OCI-M2 (cell line): ENCODE data around the gene CCDC54.
"Not testable (repeated sequence)": the region's sequence is repeated elsewhere in the genome, so short reads cannot be mapped to it uniquely, and the experiment has no call there.

ENCODE experiments used
- DNase-seq: peaks from one replicate; lab custom pipeline; 2025; ENCODE audit not compliant: unreplicated experiment; lab: John Stamatoyannopoulos, UW

Gene CCDC54

GRCh38 chr3:107377151-107377550, at the start of gene CCDC54:
Gene CCDC54, plus strand, starts transcription at chr3:107377439. Its CDS starts 149 bp downstream, at chr3:107377588.
- DNase-seq: no peak

GRCh38 chr3:107328069-107328468, 49.2 kb upstream of the CCDC54 start:
- DNase-seq: no peak

- no peak for DNase-seq
Observed at GRCh38 chr3:107329088-107329487, 48.2 kb upstream of the CCDC54 start.

- not testable (repeated sequence) for DNase-seq
Observed at GRCh38 chr3:107339690-107340089, 37.5 kb upstream of the CCDC54 start.

GRCh38 chr3:107344722-107345121, 32.5 kb upstream of the CCDC54 start:
- no peak for DNase-seq

- DNase-seq: no peak
Observed at GRCh38 chr3:107345822-107346405, 31.3 kb upstream of the CCDC54 start.

- peak; percentile 29 for DNase-seq
Observed at GRCh38 chr3:107346564-107346963, 30.7 kb upstream of the CCDC54 start.

GRCh38 chr3:107347751-107348150, 29.5 kb upstream of the CCDC54 start:
- DNase-seq: no peak

- DNase-seq: no peak
Observed at GRCh38 chr3:107356706-107357105, 20.5 kb upstream of the CCDC54 start.

GRCh38 chr3:107361633-107362032, 15.6 kb upstream of the CCDC54 start:
- no peak for DNase-seq

GRCh38 chr3:107365051-107365450, 12.2 kb upstream of the CCDC54 start:
- DNase-seq: no peak

GRCh38 chr3:107366766-107367165, 10.5 kb upstream of the CCDC54 start:
- no peak for DNase-seq

- DNase-seq: no peak
Observed at GRCh38 chr3:107367353-107367752, 9.9 kb upstream of the CCDC54 start.

- no peak for DNase-seq
Observed at GRCh38 chr3:107368654-107369398, 8.4 kb upstream of the CCDC54 start.

- no peak for DNase-seq
Observed at GRCh38 chr3:107369791-107370190, 7.4 kb upstream of the CCDC54 start.

GRCh38 chr3:107370907-107371306, 6.3 kb upstream of the CCDC54 start:
- no peak for DNase-seq

- DNase-seq: no peak
Observed at GRCh38 chr3:107372506-107372905, 4.7 kb upstream of the CCDC54 start.

- DNase-seq: no peak
Observed at GRCh38 chr3:107373896-107374295, 3.3 kb upstream of the CCDC54 start.

- DNase-seq: no peak
Observed at GRCh38 chr3:107375682-107376081, 1.6 kb upstream of the CCDC54 start.

- DNase-seq: no peak
Observed at GRCh38 chr3:107382631-107383030, 5.4 kb downstream of the CCDC54 start.

GRCh38 chr3:107384428-107384827, 7.2 kb downstream of the CCDC54 start:
- no peak for DNase-seq

- DNase-seq: no peak
Observed at GRCh38 chr3:107384907-107385306, 7.7 kb downstream of the CCDC54 start.

GRCh38 chr3:107387555-107387954, 10.3 kb downstream of the CCDC54 start:
- no peak for DNase-seq
